GM12801 (cell line): ENCODE data around the gene SLC12A6.

Experiments used
- CTCF ChIP-seq: IDR thresholded peaks from one replicate; pipeline ENCODE4 v1.5.1; 2011; ENCODE audit warnings: control low read depth; ENCODE audit not compliant: insufficient read length; ENCODE audit errors: extremely low read depth

SLC12A6 gene

GRCh38 chr15:34348735-34349300 lies 11.2 kb upstream of the SLC12A6 start:
- no peak for TF ChIP-seq CTCF

- no peak for TF ChIP-seq CTCF
These were observed 10.5 kb upstream of the SLC12A6 start for GRCh38 chr15:34347951-34348638.

GRCh38 chr15:34342737-34343575 lies 5.4 kb upstream of the SLC12A6 start, which contains the start of the genes NOP10 and NUTM1:
Gene NOP10 (minus strand): TSS chr15:34343136. CDS start chr15:34343073, 63 bp downstream.
Gene NUTM1 (plus strand): TSS chr15:34343315. CDS start chr15:34343697, 382 bp downstream.
- peak; percentile 66 for TF ChIP-seq CTCF

- no peak for TF ChIP-seq CTCF
These were observed 4.0 kb upstream of the SLC12A6 start for GRCh38 chr15:34341381-34342212.

- TF ChIP-seq CTCF: no peak
These were observed 2.4 kb upstream of the SLC12A6 start for GRCh38 chr15:34339946-34340345.

- no peak for TF ChIP-seq CTCF
These were observed 766 bp upstream of the SLC12A6 start for GRCh38 chr15:34338347-34338746.
